H1 (cell line): ENCODE results near the gene CCDC141. TPM values are rescaled to one million over a fixed set of nuclear protein-coding genes. Genes with fewer than 3 reads are reported as not detected.

ENCODE experiments used
- KDM1A ChIP-seq: fragments of 200-600, 300-600 bp; sonication (generic); IDR thresholded peaks from 2 replicates; pipeline ENCODE4 v1.7.1; 2016; ENCODE audit warnings: mild to moderate bottlenecking, low read length, borderline replicate concordance
- MAFK ChIP-seq: IDR thresholded peaks from 2 replicates; pipeline ENCODE4 v1.6.1; 2012; ENCODE audit warnings: low read depth, mild to moderate bottlenecking, improper control_type of control experiment, low read length
- RNF2 ChIP-seq: fragments of 200-900, 300-1000 bp; sonication (generic); IDR thresholded peaks from 2 replicates; pipeline ENCODE4 v1.7.1; 2016; ENCODE audit warnings: borderline replicate concordance, low read depth, mild to moderate bottlenecking, antibody characterized with exemption, low read length; ENCODE audit not compliant: poor library complexity, severe bottlenecking; ENCODE audit errors: missing control alignments
- SP1 ChIP-seq: IDR thresholded peaks from 2 replicates; pipeline ENCODE4 v1.6.1; 2011; ENCODE audit warnings: low read depth, low read length
- TCF12 ChIP-seq: IDR thresholded peaks from 2 replicates; pipeline ENCODE4 v1.6.1; 2011; ENCODE audit warnings: low read depth, mild to moderate bottlenecking, low read length
- YY1 ChIP-seq: IDR thresholded peaks from 2 replicates; pipeline ENCODE4 v1.6.1; 2011; ENCODE audit warnings: low read depth, mild to moderate bottlenecking, low read length
- polyA plus RNA-seq, 7 experiments: library from polyadenylated mRNA; depleted of rRNA in 3 of 7; stranded (reverse) in 5 of 7; unstranded in 2 of 7; fragments of >200 nt in 5 of 7; fragments of 200-250 nt in 2 of 7; gene quantifications; 1 replicate in 5 of 7; 2 replicates in 1 of 7; 4 replicates in 1 of 7; pipeline versions ENCODE4 v1.2.1 to v1.2.3, GENCODE V29; 2011 to 2013; ENCODE audit warnings: missing spikeins in 2 of 7, mixed read lengths in 2 of 7
- total RNA-seq: library from RNA; stranded (reverse); fragmentation: NEBNext Ultra II Directional; extraction: Animal tissue kit (Norgen Biotek cat#: 25700); gene quantifications from 2 replicates; pipeline ENCODE4 v1.2.1, GENCODE V29; 2021

The CCDC141 gene
- total and polyA plus RNA-seq, 2 of the 8 experiments (the other 6 are each of a cell fraction or from before 2014, with no cell fraction given): 0.56 to 21.6 TPM

- TF ChIP-seq RNF2: no peak
- no peak for TF ChIP-seq TCF12
- no peak for TF ChIP-seq SP1
- no peak for TF ChIP-seq YY1
- TF ChIP-seq MAFK: no peak
- TF ChIP-seq KDM1A: no peak
Observed at GRCh38 chr2:179024445-179024844, 25.5 kb downstream of the CCDC141 start (continued).
